Stimulated activated CD8-positive, alpha-beta memory T cell treated with anti-CD3 and anti-CD28 coated beads, Interleukin-15, amount 100 ng/mL, for 1 hour (primary cell): ENCODE results near the gene ZBTB9.
"Not testable (repeated sequence)": the region's sequence is repeated elsewhere in the genome, so short reads cannot be mapped to it uniquely, and the experiment has no call there.

Experiments used
- DNase-seq: peaks from one replicate; pipeline ENCODE4 v3.0.0-alpha.2; 2020; ENCODE audit warnings: low read depth

The ZBTB9 gene

DNA sequence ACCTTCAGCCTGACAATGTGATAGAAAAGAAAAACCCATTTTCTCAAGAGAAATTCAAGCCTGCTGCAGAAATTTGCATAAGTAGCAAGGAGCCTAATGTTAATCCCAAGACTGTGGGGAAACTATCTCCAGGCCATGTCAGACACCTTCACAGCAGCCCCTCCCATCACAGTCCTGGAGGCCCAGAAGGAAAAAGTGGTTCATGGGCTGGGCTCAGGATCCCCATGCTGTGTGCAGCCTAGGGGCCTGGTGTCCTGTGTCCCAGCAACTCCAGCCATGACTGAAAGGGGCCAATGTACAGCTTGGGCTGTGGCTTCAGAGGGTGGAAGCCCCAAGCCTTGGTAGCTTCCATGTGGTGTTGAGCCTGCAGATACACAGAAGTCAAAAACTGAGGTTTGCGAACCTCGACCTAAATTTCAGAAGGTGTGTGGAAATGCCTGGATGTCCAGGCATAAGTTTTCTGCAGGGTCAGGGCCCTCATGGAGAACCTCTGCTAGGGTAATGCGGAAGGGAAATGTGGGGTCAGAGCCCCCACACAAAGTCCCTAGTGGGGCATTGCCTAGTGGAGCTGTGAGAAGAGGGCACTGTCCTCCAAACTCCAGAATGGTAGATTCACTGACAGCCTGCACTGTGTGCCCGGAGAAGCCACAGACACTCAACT is 11.8 kb downstream of the ZBTB9 start:
- DNase-seq: no peak

DNA sequence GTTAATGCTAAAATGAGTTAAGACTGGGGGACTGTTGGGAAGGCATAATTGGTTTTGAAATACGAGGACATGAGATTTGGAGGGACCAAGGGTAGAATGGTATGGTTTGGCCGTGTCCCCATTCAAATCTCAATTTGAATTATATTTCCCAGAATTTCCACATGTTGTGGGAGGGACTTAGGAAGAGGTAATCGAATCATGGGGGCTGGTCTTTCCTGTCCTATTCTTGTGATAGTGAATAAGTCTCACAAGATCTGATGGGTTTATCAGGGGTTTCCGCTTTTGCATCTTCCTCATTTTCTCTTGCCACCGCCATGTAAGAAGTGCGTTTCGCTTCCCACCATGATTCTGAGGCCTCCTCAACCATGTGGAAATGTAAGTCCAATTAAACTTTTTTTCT is 12.7 kb downstream of the ZBTB9 start:
- DNase-seq: no peak

DNA sequence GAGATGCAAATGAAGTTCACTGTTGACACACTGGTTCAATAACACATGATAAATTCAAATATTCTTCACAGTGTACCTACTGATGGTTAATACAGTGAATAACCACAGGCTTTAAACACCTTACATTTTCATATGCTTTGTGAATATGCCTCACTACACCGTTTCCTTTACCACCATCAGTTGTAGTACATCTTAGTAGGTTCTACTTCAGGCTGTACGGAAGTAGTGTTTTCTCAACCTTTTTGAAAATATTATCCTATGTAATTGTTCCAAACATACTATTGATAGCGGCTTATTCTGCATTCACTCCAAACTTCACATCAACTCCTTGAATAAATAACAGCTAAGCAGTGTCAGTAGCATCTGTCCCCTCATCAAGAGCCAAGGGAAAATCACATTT is 15.3 kb downstream of the ZBTB9 start:
- DNase-seq: no peak

DNA sequence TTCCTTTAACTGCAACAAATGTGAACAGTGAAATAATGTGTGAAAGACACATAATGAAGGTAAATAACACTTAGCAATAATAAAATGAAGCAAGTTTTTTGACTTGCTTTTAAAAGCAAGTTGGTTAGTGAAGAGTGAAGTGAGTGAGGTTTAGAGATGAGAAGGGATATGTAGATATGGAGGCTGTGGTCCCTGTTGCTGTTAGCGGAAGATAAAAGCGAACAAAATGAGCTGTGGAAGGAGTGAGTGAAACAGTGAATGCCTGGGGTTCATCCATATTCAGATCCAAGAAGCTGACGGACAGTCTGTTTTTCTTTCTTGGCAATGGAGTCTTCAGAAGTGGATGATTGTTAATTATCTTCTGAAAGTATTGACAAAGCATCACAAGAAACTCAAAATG is 23.5 kb downstream of the ZBTB9 start:
- DNase-seq: no peak

DNA sequence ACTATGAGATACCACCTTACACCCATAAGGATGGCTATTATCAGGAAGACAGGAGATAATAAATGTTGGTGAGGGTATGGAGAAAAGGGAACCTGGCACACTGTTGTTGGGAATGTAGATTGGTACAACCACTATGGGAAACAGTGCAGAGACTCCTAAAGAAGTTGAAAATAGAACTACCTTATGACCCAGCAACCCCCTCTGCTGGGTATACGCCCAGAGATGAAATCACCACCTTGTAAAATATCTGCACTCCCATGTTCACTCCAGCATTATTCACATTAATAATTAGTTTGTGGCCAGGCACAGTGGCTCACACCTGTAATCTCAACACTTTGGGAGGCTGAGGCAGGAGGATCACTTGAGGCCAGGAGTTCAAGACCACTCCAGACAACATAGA is 26.8 kb downstream of the ZBTB9 start:
- DNase-seq: no peak

DNA sequence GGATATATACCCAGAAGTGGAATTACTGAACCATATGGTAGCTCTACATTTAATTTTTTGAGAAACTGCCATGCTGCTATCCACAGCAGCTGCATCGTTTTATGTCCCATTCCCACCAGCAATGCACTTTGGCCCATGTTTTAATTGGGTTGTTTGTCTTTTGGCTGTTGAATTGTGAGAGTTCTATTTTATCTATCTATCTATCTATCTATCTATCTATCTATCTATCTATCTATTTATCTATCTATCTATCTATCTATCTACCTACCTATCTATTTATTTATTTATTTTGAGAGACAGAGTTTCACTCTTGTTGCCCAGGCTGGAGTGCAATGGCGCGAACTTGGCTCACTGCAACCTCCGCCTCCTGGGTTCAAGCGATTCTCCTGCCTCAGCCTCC is 28.2 kb downstream of the ZBTB9 start:
- not testable (repeated sequence) for DNase-seq

DNA sequence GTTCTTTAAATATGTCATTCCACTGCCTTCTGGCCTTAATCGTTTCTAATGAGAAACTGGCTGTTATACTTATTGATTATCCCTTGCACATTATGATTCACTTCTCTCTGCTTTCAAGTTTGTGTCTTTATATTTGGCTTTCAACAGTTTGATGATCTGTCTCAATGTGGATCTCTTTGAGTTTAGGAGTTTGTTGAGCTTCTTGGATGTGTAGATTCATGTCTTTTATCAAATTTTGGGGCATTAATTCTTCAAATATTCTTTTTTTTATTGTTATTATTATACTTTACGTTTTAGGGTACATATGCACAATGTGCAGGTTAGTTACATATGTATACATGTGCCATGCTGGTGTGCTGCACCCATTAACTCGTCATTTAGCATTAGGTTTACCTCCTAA is 29.3 kb downstream of the ZBTB9 start:
- DNase-seq: no peak

DNA sequence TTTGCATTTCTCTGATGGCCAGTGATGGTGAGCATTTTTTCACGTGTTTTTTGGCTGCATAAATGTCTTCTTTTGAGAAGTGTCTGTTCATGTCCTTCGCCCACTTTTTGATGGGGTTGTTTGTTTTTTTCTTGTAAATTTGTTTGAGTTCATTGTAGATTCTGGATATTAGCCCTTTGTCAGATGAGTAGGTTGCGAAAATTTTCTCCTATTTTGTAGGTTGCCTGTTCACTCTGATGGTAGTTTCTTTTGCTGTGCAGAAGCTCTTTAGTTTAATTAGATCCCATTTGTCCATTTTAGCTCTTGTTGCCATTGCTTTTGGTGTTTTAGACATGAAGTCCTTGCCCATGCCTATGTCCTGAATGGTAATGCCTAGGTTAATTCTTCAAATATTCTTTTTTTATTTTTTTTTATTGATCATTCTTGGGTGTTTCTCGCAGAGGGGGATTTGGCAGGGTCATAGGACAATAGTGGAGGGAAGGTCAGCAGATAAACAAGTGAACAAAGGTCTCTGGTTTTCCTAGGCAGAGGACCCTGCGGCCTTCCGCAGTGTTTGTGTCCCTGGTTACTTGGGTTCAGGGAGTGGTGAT is 30.4 kb downstream of the ZBTB9 start:
- DNase-seq: not testable (repeated sequence)

DNA sequence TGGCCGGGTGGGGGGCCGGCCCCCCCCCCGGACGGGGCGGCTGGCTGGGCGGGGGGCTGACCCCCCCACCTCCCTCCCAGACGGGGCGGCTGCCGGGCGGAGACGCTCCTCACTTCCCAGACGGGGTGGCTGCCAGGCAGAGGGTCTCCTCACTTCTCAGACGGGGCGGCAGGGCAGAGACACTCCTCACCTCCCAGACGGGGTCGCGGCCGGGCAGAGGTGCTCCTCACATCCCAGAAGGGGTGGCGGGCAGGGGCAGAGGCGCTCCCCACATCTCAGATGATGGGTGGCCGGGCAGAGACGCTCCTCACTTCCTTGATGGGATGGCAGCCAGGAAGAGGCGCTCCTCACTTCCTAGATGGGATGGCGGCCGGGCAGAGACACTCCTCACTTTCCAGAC is 31.3 kb downstream of the ZBTB9 start:
- DNase-seq: not testable (repeated sequence)

DNA sequence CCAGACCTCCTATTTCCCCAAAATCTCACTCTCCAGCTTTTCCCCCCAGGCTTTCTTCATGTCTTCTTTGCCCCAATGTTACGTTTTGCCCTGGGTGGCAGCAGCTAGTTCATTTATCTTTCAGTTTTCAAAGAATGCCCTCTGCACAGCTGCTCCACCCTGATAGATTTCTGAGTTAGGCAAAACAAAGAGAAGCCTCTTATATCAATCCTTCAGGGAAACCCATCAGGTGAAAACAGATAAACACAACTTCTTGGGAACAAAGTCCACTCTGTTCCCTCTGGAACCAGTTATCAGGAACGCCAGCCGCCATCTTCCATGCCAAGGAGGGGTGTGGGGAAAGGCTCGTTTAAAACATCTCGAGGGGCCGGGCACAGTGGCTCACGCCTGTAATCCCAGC is 34.0 kb downstream of the ZBTB9 start:
- no peak for DNase-seq

DNA sequence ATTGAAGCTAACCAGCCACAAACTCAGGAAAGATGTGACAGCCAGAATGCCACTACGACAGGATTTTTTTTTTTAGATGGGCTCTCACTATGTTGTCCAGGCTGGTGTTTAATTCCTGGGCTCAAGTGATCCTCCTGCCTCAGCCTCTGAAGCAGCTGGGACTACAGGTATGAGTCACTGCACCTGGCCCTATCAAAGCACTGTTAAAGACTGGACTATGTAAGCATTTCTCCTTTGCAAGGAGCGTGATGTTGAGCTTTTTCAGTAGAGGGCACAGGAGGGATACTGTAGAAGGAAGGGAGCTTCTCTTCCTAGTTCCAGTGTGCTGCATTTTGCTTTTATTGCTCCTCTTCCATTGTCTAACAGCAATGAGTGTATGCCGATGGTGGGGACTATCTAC is 35.8 kb downstream of the ZBTB9 start:
- no peak for DNase-seq

DNA sequence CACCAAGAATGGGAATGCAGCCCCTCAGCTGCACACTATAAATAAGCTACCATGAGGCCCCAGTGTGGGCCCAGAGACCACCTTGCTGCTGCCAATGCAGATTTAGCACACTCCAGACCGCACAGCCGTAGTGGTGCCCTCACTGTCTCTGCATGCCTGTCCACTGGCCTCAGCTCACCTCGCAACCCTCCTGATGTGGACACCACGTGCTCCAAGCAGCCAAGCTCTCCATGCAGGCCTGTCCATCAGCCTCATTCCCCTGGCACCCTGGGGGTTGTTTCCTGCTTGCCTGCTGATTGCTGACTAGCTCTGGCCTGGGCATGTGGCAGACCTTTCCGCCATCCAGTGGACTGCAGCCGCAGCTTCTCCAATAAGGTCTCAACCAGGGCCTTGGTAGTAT is 36.2 kb downstream of the ZBTB9 start:
- no peak for DNase-seq

DNA sequence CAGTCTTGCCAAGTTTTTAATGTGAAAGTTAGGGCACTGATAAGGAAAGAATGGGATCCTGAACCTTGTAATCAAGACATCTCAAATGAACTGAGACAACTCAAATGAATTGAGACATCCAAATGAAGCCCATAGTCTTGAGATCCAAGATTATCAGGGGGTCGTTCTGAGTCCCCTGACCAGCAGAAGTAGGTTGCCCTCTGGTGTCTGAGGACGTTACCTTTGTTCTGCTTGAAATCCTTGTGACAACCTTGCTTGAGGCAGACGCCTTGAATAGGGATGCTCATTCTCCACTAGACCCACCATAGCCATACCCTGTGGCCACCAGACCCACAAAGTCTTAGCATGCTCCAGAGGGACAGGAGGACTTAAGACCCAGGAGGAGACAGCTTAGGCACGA is 37.7 kb downstream of the ZBTB9 start:
- DNase-seq: no peak

DNA sequence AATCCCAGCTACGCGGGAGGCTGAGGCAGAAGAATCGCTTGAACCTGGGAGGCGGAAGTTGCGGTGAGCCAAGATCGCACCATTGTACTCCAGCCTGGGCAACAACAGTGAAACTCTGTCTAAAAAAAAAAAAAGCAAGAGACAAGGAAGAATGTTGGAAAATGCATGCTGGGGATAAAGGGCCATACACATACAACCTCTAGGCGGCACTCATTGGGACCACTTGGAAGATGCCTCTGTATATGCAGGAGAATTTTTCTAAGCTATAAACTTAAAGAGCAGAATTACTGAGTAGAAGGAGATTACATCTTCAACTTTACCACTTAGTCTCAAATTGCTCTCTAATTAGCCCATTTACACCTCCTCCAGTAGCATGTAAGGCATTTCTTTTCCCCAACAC is 42.8 kb downstream of the ZBTB9 start:
- DNase-seq: no peak

DNA sequence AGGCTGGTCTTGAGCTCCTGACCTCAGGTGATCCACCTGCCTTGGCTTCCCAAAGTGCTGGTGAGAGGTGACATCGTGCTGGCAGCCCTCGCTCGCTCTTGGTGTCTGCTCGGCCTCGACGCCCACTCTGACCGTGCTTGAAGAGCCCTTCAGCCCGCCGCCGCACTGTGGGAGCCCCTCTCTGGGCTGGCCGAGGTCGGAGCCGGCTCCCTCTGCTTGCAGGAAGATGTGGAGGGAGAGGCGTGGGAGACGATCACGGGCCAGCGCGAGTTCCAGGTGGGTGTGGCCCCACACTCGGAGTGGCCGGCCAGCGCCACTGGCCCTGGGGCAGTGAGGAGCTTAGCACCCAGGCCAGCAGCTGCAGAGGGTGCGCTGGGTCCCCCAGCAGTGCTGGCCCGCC is 48.1 kb downstream of the ZBTB9 start:
- no peak for DNase-seq

DNA sequence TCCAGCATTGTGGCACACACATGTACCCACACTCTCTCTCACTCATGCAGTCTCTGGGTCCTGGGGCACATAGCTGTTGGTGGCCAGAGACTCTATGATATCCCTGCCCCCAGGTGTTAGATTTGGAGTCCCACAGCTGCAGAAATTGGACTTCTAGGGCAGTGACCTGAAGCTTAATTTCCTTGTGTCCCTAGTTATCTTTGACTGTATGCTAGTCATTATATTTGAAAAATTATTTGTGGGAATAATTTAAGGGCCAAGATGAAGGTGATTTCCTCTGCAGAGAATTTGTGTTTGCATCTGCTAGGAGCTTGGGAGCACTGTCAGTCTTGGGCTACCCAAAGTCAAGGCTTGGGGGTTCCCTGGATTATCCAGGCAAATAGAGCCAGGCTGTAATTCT is 50.1 kb downstream of the ZBTB9 start:
- no peak for DNase-seq

DNA sequence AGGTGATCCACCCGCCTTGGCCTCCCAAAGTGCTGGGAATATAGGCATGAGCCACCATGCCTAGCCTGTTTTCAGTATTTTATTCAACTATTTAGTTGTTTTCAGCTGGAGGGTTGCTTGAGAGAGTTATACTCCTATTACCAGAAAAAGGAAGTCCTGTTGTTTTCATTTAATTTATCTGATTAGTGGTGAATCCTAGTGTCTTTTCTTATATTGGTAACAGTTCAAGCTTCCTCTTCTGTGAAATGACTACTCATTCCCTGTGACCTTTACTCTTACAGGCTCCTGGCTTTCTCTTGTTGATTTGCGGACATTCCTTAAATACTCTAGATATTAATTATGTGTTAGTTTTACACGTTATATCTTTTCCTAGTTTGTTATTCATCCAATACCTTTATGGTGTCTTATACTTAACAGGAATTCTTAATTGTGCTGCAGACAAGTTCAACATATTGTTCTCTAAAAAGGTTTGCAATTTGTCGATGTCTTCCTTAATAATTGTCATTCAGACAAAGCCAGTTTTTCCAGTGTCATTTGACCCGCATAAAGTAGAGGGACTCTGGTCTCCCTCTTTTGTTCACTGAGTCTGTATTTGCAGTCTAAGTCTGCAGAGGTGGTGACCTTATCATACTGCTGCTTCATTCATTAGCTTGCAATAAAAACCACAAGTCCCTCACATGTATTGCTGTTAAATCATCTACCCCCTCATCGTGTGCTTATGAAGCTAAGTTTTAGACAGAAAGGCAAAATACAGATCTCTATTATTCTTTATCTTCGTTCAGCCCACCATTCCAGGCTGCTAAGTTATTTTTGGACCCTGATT is 51.4 kb downstream of the ZBTB9 start:
- DNase-seq: no peak
